ACHN (cell line): ENCODE data around the gene MCM3.
A peak's percentile ranks its signal among the peaks of the same experiment; 100 is the strongest.

Experiments used
- DNase-seq: peaks from one replicate; pipeline ENCODE4 v3.0.0-alpha.2; 2015
- in situ Hi-C: cut with HindIII; loops from 2 replicates; pipeline ENCODE4 v1.10.0; 2017; ENCODE audit warnings: low sequenced_read_pairs, low pct_ligation_motif_present, low pct_unique_long_range_greater_than_20kb

Gene MCM3

DNA sequence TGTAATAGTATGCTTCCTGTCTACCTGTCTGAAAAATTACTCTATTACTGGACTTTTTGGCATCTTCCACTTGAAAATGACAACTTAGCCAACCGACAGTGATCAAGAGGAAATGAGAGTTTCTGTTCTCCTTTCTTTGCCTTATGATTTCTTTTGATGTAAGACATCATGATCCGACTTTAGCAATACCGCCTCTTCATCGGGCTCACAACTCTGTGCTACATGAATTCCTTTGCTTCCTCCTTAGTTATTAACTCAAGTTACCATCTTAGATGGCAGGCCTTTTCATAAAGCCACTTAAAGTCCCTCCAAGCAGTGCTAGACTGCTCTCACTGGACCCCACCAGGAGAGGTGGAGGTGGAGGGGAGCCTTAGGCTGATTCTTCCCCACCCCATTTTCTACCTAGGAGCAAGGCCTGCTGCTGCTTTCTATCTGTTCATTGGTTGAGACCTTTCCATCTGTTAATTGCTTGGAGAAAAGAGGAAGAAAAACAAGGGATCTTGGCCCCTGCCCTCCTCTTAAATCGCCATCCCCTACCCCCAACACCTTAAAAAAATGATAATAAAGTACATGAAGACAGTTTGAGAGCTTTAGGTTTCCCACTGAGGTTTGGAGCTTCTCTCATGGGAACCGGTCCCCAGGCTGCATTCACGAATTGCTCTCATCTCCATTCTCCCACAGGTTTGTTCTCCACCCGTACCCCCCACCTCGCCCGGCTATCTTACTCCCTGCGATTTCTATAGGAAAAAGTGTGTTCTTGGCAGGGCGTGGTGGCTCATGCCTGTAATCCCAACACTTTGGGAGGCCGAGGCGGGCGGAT, 21.6 kb upstream of the MCM3 start:
- no peak for DNase-seq
- in situ Hi-C loops = no loop called here

- in situ Hi-C loops = no loop called here
- no peak for DNase-seq
These were observed 20.9 kb upstream of the MCM3 start for GRCh38 chr6:52305411-52305810.

- in situ Hi-C loops = no loop called here
- DNase-seq = no peak
These were observed 20.4 kb upstream of the MCM3 start for GRCh38 chr6:52304983-52305390.

DNA sequence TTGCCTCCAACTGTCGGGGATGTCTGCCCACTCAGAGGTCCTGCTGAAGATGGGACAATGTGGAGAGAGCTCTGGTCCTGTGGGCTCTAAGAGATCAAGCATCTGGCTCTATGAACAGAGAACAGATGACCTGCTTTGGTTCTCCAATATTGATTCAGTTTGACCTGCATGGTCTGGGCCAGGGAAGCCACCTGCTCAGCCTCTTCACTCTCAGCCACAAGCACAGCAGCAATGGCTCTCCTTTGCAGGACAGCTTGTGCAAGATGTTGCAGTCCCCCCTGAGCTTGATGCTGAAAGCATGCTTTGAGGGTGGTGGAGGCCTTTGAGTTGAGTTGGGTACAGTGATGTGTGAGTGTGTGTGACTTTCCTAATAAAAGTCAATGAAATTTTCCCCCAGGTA, 18.6 kb upstream of the MCM3 start:
- in situ Hi-C loops = no loop called here
- DNase-seq = no peak

DNA sequence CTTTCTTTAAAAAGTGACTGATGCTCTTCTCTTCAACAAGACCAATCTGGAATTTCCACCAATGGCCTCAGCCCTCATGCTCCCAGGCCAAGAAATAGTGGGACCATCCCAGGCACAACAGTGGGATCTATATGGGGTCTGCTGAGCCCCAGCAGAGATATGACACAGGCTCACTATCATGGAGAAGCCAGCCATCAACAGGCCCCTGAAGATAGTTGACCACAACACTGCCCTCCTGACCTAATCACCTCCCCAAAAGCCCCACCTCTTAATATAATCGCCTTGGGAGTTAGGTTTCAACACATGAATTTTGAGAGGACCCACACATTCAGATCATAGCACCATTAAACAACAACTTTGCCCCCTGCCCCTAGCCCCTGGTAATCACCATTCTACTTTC, 16.8 kb upstream of the MCM3 start:
- no peak for DNase-seq
- in situ Hi-C loops = no loop called here

DNA sequence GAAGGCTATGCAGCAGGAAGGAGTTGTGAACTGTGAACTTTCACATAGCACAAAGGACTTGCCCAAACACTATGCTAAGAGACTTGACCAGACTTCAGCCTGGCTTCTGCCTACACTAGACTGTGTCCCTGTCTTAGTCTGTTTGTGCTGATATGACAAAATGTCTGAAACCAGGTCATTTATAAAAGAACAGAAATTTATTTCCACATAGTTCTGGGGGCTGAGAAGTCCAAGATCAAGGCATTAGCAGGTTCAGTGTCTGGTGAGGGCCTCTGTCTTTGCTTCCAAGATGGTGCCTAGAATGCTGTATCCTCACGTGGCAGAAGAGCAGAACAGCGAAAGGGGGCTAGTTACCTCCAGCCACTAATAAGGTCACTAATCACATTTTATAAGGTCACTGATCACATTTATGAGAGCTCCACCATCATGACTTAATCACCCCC, 16.0 kb upstream of the MCM3 start:
- in situ Hi-C loops = no loop called here
- no peak for DNase-seq

DNA sequence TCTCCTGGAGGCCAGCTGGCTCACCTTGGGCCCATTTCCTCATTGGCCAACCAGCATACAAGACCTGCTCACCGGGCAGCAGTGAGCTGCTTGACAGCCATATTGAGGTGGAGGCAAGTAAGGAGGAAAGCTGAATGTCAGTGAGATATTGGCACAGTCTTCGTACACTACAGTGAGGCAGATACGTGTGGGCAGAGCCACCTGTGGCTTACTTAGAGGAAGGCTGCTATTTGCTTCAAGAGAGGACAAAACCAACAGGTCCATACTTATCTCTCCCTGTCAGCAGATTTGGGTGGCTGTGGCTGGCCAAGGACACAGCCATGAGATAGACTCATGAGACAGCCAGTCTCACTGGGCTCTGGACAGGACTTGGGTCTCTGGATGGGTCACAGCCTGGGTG, 15.1 kb upstream of the MCM3 start:
- in situ Hi-C loops = loop anchor here (25.0 kb wide), 1 partner anchor 88 kb away; no protein-coding TSS in a partner anchor
- no peak for DNase-seq

GRCh38 chr6:52297433-52297832, 12.9 kb upstream of the MCM3 start:
- DNase-seq = no peak
- in situ Hi-C loops = loop anchor here (25.0 kb wide), 1 partner anchor 90 kb away; no protein-coding TSS in a partner anchor

DNA sequence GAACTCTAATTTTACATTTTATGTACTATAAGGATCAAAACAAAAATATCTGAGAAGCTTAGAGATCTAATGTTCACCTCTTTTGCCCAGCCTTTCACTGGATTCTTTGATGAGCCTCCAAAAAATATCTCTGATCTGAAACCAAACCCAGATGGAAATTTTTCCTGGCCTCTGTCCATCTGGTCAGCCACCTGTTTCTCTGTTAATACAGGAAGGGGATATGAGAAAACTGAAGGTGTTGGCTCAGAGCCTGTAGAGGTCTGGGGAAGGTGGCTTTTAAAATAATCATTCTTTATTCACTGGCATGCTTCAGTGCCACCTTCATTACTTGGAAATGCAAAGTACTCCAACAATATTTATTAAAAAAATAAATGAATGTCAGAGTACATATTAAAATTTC, 8.5 kb upstream of the MCM3 start:
- no peak for DNase-seq
- in situ Hi-C loops = loop anchor here (25.0 kb wide), 1 partner anchor 94 kb away; no protein-coding TSS in a partner anchor

DNA sequence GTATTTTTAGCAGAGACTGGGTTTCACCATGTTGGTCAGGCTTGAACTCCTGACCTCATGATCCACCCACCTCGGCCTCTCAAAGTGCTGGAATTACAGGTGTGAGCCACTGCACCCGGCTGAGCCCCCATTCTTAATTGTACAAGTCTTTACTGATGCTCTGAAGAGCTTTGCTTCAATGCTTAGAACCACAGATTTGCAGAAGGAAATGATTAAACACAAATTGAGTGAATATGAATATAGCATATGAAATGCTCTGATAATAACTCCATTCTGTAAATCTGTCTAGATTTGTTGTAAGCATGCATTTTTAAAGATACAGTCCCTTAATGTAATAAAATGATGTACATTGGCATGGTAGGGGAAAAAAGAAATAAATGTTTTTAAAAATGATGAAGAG, 4.3 kb upstream of the MCM3 start:
- in situ Hi-C loops = loop anchor here (25.0 kb wide), 1 partner anchor 98 kb away; no protein-coding TSS in a partner anchor

DNA sequence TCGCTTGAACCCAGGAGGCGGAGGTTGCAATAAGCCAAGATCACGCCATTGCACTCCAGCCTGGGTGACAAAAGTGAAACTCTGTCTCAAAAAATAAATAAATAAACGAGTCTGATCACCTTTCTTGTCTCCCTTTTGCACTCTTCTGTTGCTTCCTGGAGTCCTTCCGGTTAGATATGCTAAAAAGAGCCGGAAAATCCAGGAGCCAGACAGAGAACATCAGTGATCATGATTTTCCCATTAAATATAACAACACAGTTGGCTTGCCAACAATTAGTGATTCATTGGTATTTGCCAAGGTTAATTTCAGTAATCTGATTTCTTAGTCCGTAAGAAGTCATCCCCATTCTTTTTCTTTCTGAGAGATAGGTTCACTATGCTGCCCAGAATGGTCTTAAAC, 3.7 kb upstream of the MCM3 start:
- in situ Hi-C loops = loop anchor here (25.0 kb wide), 1 partner anchor 99 kb away; no protein-coding TSS in a partner anchor
- no peak for DNase-seq

More for the DNA sequence above, 4.3 kb upstream of the MCM3 start:
- DNase-seq = no peak

DNA sequence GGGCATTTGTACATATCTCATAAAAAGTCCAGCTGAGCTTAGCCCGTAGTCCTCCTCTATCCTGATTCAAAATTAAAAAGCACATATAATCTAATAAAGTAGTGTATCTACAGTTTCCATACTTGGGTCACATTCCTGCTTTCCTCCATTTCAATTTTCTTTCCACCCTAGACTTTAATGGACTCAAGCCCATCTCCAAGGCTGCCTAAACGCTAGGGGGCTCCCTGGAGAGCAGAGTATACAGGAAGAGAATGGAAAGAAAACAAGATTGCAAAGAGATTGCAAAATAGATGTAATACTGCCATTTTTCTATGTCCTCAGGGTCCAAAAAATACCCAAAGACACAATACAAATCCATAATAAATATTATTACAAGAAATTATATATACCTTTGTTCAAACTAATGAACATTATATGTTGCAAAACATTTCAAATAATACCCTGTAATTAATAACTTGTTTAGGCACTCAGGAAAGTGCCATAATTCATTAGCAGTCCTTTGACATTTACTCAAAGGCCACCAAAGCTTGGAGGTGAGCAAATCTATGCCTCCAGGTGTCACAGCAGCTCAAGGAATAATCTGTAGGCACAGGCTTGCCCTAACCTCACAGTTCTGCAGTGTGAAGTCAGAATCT, 2.4 kb upstream of the MCM3 start:
- in situ Hi-C loops = loop anchor here (25.0 kb wide), 1 partner anchor 100 kb away; no protein-coding TSS in a partner anchor
- DNase-seq = peak; percentile 81

DNA sequence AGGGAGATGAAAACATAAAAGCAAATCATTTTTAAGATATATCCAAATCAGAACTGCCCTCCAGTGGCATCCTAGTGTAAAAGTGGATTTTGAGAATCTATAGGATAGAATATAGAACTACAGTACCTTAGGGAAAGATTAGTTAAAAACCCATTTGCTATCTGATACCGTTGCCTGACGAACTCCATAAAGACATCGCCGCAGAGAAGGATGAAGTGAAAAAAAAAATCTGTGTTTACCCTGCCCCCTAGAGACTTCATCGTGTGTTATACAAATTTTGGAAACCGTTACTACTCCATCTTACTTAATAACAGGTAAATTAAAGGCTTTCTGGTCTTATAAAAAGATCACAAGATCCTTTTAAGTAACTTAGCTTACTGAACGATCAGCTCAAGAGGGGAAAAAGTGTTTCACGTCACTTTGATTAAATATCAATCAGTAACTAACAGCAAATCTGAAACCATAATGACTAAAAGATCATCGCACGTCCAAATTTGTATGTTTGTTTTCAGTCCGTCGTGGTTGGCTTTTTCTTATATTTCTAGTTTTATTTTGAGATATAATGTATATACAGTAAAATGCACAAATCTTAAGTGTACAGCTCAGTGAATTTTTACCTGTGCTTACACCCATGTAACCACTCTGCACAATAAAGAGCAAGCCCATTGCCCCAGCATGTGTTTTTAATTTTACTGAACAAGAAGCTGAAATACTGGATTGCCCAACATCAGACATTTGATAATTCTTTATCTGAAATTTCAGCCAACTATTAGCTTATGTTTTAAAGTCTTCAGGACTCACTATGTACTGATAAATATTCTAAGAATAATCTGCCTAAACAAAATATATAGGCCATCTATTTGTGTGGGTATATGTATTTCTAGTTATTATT, 881 bp upstream of the MCM3 start:
- in situ Hi-C loops = loop anchor here (25.0 kb wide), 1 partner anchor 102 kb away; no protein-coding TSS in a partner anchor

GRCh38 chr6:52284131-52284459, 447 bp downstream of the MCM3 start:
- peak; percentile 11 for DNase-seq
- in situ Hi-C loops = loop anchor here (25.0 kb wide), 1 partner anchor 103 kb away; no protein-coding TSS in a partner anchor

More for the DNA sequence above, 881 bp upstream of the MCM3 start:
- peak; percentile 41 for DNase-seq

GRCh38 chr6:52283111-52283510, 1.4 kb downstream of the MCM3 start:
- in situ Hi-C loops = loop anchor here (25.0 kb wide), 1 partner anchor 104 kb away; no protein-coding TSS in a partner anchor
- DNase-seq = no peak

DNA sequence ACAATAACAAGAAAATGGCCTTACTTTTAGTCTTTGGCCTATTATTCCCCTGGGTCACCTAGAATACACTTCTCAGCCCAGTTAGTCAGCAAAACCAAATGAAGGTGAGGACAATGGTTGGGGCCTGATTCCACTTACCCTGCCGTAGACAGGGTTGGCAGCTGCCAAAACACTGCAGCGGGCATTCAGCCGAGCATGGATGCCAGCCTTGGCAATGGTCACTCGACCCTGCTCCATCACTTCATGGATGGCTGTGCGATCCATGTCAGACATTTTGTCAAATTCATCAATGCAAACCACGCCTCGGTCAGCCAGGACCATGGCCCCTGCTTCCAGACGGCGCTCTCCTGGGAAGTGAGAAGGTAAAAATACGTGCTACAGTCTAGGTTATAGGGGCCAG, 8.4 kb downstream of the MCM3 start:
- no peak for DNase-seq
- in situ Hi-C loops = loop anchor here (25.0 kb wide), 1 partner anchor 111 kb away; no protein-coding TSS in a partner anchor

DNA sequence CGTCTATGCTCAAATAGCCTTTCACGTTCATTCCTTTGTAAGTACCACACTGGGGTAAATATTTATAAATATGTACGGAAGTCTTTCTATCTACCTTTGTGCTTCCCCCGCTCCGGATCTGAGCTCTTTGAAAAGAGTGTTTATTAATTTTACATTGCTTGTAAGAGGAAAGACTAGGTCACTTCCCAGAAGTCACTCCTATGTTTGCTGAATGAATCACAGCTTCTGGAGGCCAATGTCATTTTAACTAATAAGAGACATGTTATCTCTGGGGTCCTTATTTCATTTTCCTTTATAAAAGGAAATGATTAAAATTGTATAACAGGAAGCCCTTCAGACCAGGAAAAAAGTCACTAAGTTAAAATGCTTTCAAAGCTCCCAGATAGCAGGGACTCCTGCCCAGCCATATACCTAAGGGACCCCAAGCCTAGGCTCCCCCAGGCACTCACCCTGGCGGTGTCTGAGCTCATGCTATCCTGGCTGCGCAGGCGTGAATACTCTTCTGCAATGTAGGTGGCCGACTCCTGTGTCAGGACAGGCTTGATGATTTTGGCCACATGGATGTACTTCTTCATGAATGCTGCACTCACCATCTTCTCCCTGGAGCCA, 12.6 kb downstream of the MCM3 start:
- in situ Hi-C loops = no loop called here
- no peak for DNase-seq
